Measurements from ENCODE around the gene LPAR3. TPM values are rescaled to one million over a fixed set of nuclear protein-coding genes. Genes with fewer than 3 reads are reported as not detected.

Gene LPAR3
- total and polyA plus RNA-seq, 2 experiments from 2014 or later: 10.4 to 36.9 TPM

GRCh38 chr1:84918726-84919336, 25.8 kb upstream of the LPAR3 start:
- Histone ChIP-seq H4K20me1 (replicated peaks; ENCODE audit: insufficient read depth) (no peaks in the 10 kb centered on the region), H3K4me1 (ENCODE audit: insufficient read depth) (no peaks in the 10 kb centered on the region; the same call in 1 of the 2 replicates), H3K9me2 (ENCODE audit: insufficient read depth) (no peaks in the 10 kb centered on the region), H3K4me3 (no peak overlapping the region), H3K79me2 (replicated peaks; ENCODE audit: insufficient read depth) (no peaks in the 10 kb centered on the region), H3K27ac (ENCODE audit: low read depth) (no peak overlapping the region), H2AFZ (no peak overlapping the region), H3K36me3 (ENCODE audit: insufficient read depth) (no peaks in the 10 kb centered on the region), H3K4me2 (no peak overlapping the region), H3K27me3 (ENCODE audit: insufficient read depth) (no peaks in the 10 kb centered on the region), H3F3A (replicated peaks; ENCODE audit: low read depth) (no peaks in the 10 kb centered on the region)
- no peak overlapping the region for H3K4me3 Mint-ChIP-seq
- no peak overlapping the region for H3K27ac Mint-ChIP-seq
- TF ChIP-seq, protein P1, sequence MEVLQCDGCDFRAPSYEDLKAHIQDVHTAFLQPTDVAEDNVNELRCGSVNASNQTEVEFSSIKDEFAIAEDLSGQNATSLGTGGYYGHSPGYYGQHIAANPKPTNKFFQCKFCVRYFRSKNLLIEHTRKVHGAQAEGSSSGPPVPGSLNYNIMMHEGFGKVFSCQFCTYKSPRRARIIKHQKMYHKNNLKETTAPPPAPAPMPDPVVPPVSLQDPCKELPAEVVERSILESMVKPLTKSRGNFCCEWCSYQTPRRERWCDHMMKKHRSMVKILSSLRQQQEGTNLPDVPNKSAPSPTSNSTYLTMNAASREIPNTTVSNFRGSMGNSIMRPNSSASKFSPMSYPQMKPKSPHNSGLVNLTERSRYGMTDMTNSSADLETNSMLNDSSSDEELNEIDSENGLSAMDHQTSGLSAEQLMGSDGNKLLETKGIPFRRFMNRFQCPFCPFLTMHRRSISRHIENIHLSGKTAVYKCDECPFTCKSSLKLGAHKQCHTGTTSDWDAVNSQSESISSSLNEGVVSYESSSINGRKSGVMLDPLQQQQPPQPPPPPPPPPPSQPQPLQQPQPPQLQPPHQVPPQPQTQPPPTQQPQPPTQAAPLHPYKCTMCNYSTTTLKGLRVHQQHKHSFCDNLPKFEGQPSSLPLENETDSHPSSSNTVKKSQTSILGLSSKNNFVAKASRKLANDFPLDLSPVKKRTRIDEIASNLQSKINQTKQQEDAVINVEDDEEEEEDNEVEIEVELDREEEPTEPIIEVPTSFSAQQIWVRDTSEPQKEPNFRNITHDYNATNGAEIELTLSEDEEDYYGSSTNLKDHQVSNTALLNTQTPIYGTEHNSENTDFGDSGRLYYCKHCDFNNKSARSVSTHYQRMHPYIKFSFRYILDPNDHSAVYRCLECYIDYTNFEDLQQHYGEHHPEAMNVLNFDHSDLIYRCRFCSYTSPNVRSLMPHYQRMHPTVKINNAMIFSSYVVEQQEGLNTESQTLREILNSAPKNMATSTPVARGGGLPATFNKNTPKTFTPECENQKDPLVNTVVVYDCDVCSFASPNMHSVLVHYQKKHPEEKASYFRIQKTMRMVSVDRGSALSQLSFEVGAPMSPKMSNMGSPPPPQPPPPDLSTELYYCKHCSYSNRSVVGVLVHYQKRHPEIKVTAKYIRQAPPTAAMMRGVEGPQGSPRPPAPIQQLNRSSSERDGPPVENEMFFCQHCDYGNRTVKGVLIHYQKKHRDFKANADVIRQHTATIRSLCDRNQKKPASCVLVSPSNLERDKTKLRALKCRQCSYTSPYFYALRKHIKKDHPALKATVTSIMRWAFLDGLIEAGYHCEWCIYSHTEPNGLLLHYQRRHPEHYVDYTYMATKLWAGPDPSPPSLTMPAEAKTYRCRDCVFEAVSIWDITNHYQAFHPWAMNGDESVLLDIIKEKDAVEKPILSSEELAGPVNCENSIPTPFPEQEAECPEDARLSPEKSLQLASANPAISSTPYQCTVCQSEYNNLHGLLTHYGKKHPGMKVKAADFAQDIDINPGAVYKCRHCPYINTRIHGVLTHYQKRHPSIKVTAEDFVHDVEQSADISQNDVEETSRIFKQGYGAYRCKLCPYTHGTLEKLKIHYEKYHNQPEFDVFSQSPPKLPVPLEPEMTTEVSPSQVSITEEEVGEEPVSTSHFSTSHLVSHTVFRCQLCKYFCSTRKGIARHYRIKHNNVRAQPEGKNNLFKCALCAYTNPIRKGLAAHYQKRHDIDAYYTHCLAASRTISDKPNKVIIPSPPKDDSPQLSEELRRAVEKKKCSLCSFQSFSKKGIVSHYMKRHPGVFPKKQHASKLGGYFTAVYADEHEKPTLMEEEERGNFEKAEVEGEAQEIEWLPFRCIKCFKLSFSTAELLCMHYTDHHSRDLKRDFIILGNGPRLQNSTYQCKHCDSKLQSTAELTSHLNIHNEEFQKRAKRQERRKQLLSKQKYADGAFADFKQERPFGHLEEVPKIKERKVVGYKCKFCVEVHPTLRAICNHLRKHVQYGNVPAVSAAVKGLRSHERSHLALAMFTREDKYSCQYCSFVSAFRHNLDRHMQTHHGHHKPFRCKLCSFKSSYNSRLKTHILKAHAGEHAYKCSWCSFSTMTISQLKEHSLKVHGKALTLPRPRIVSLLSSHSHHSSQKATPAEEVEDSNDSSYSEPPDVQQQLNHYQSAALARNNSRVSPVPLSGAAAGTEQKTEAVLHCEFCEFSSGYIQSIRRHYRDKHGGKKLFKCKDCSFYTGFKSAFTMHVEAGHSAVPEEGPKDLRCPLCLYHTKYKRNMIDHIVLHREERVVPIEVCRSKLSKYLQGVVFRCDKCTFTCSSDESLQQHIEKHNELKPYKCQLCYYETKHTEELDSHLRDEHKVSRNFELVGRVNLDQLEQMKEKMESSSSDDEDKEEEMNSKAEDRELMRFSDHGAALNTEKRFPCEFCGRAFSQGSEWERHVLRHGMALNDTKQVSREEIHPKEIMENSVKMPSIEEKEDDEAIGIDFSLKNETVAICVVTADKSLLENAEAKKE (CRISPR knock-in tag; IDR thresholded peaks at IDR 0.05): no peak
- no peak for TF ChIP-seq EZH2phosphoT487 (IDR thresholded peaks at IDR 0.05; ENCODE audit: unreplicated experiment)
- no peak for TF ChIP-seq NANOG (IDR thresholded peaks at IDR 0.05; ENCODE audit: borderline replicate concordance)
- no peak for TF ChIP-seq STAT1 (IDR thresholded peaks at IDR 0.05; ENCODE audit: unreplicated experiment)
- TF ChIP-seq, protein P2, sequence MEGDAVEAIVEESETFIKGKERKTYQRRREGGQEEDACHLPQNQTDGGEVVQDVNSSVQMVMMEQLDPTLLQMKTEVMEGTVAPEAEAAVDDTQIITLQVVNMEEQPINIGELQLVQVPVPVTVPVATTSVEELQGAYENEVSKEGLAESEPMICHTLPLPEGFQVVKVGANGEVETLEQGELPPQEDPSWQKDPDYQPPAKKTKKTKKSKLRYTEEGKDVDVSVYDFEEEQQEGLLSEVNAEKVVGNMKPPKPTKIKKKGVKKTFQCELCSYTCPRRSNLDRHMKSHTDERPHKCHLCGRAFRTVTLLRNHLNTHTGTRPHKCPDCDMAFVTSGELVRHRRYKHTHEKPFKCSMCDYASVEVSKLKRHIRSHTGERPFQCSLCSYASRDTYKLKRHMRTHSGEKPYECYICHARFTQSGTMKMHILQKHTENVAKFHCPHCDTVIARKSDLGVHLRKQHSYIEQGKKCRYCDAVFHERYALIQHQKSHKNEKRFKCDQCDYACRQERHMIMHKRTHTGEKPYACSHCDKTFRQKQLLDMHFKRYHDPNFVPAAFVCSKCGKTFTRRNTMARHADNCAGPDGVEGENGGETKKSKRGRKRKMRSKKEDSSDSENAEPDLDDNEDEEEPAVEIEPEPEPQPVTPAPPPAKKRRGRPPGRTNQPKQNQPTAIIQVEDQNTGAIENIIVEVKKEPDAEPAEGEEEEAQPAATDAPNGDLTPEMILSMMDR (conservative IDR thresholded peaks at IDR 0.05; ENCODE audit: low read depth in 2 of 2): no peak
- TF ChIP-seq ZNF114 (CRISPR knock-in tag; IDR thresholded peaks at IDR 0.05): no peak
- TF ChIP-seq EZH2 (IDR thresholded peaks at IDR 0.05; ENCODE audit: low read depth, unreplicated experiment): no peak
- no peak for TF ChIP-seq REST (IDR thresholded peaks at IDR 0.05; ENCODE audit: unreplicated experiment)
- TF ChIP-seq ETS1 (IDR thresholded peaks at IDR 0.05): no peak
- no peak for TF ChIP-seq CREB1 (CRISPR knock-in tag; IDR thresholded peaks at IDR 0.05; ENCODE audit: low read depth)
- TF ChIP-seq ZNF331 (CRISPR knock-in tag; IDR thresholded peaks at IDR 0.05; ENCODE audit: low read depth): no peak
- no peak for TF ChIP-seq POLR2AphosphoS5 (IDR thresholded peaks at IDR 0.05; ENCODE audit: low read depth)
- no peak for TF ChIP-seq JUNB (IDR thresholded peaks at IDR 0.05; ENCODE audit: unreplicated experiment)
- H3K9me3 Mint-ChIP-seq: no peaks in the 10 kb centered on the region; the same call in 2 of the 3 replicates
- DNase-seq (ENCODE audit: low spot score) (no peak), ATAC-seq (no peak)
- no peaks in the 10 kb centered on the region for H3K27me3 Mint-ChIP-seq (ENCODE audit: insufficient read depth, low read depth, poor library complexity)
- no peaks in the 10 kb centered on the region; the same call in 2 of the 3 replicates for H3K4me1 Mint-ChIP-seq
- no peaks in the 10 kb centered on the region for H3K36me3 Mint-ChIP-seq (ENCODE audit: low read depth)

Measured in GM23338 (cell line).